Nephron progenitor cell (in vitro differentiated cells): ENCODE data around the gene GSC2.
A peak's percentile ranks its signal among the peaks of the same experiment; 100 is the strongest.

ENCODE experiments used
- DNase-seq: peaks from one replicate; pipeline ENCODE4 v3.0.0; 2021
- H3K27ac Mint-ChIP-seq: 2 replicates; pipeline ENCODE4 v1.8.0; 2021; ENCODE audit warnings: mild to moderate bottlenecking, moderate library complexity, mixed read lengths
- H3K27me3 Mint-ChIP-seq: 2 replicates; pipeline ENCODE4 v1.8.0; 2021; ENCODE audit warnings: mild to moderate bottlenecking, low read depth, mixed read lengths; ENCODE audit not compliant: poor library complexity
- H3K36me3 Mint-ChIP-seq: 2 replicates; pipeline ENCODE4 v1.8.0; 2021; ENCODE audit warnings: low read depth, mixed read lengths
- H3K4me1 Mint-ChIP-seq: 2 replicates; pipeline ENCODE4 v1.8.0; 2021; ENCODE audit warnings: mixed read lengths
- H3K4me3 Mint-ChIP-seq: 2 replicates; pipeline ENCODE4 v1.8.0; 2021; ENCODE audit warnings: mild to moderate bottlenecking, moderate library complexity, mixed read lengths
- H3K9me3 Mint-ChIP-seq: 2 replicates; pipeline ENCODE4 v1.8.0; 2021; ENCODE audit warnings: mild to moderate bottlenecking, moderate library complexity, mixed read lengths
- TF ChIP-seq, protein P1 (sequence below): fragments of 200-600 bp; sonication (generic); IDR thresholded peaks from 2 replicates; pipeline ENCODE4 v1.5.0; 2021; ENCODE audit warnings: antibody characterized with exemption

The GSC2 gene

DNA sequence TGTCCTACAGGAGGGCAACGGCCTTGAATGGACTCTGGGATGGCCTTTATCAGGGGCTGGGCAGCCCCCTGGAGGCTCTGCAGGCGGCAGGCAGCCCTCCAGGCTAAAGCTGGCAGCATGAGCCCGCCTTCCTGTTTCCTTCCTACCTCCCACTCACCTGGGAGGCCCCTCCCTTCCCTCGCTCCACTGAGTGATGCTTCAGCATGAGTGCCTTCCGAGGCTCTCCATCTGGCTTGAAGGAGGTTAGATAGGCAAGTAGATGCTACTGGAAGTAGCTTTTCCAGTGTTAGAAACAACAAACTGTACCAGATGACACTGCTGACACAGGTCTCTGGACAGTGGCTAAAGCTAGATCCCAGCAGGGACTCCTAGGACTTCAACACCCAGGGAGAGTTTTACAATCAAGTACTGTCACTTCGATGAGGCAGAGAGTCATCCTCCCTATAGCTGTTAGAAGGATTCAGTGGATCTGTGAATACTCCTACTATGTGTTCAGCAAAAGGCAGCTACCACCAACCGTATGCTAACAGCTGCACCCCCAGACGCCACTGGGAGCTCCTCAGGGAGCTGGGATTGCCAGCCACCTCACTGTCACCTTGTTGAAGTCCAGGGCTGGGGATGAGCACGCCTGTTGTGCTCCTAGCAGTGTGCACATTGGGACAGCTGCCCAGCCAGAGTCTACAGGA, 32.5 kb upstream of the GSC2 start:
- TF ChIP-seq, protein P1, sequence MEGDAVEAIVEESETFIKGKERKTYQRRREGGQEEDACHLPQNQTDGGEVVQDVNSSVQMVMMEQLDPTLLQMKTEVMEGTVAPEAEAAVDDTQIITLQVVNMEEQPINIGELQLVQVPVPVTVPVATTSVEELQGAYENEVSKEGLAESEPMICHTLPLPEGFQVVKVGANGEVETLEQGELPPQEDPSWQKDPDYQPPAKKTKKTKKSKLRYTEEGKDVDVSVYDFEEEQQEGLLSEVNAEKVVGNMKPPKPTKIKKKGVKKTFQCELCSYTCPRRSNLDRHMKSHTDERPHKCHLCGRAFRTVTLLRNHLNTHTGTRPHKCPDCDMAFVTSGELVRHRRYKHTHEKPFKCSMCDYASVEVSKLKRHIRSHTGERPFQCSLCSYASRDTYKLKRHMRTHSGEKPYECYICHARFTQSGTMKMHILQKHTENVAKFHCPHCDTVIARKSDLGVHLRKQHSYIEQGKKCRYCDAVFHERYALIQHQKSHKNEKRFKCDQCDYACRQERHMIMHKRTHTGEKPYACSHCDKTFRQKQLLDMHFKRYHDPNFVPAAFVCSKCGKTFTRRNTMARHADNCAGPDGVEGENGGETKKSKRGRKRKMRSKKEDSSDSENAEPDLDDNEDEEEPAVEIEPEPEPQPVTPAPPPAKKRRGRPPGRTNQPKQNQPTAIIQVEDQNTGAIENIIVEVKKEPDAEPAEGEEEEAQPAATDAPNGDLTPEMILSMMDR = no peak
- Mint-ChIP-seq H3K36me3 (no peaks in the 10 kb centered on the region), H3K4me1 (peaks cover 15% of the 10 kb centered on the region), H3K9me3 (no peaks in the 10 kb centered on the region), H3K4me3 (no peak overlapping the region), H3K27ac (no peak overlapping the region), H3K27me3 (peaks cover 3% of the 10 kb centered on the region)
- DNase-seq = no peak

DNA sequence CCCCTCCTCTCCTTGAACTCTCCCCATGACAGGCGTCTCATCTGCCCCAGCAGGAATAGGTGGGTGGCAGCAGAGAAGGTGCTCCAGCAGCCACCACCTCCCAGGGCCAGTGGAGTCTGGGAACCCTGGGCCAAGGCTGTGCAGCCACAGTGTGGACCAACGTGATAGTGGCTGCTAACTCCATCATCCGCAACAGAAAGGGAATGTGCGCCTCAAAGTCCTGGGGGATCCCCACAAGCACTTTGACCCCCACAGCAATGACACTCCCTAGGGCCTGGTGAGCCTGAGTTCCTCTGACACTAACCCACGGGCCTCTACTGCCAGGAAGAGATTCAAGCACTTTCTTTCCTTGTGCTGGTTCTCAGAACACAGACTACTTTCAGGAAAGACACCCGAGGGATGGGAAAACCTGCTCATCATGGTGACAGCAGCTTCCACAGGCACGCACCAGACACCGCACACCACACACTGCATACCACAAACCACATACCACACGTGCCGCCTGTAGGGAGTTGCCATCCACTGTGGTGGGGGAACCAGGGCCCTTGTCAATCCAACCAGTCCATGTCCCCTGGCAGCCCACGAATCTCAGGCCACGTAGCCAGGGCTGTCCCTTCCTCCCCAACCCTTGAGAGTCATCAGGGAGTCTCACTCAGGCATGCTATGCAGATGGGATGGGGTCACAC, 31.8 kb upstream of the GSC2 start:
- Mint-ChIP-seq H3K4me1 (peaks cover 18% of the 10 kb centered on the region), H3K36me3 (no peaks in the 10 kb centered on the region), H3K27ac (peak overlapping the region; percentile 62), H3K9me3 (no peaks in the 10 kb centered on the region), H3K27me3 (peaks cover 3% of the 10 kb centered on the region), H3K4me3 (no peak overlapping the region)
- TF ChIP-seq, protein P1 = no peak
- no peak for DNase-seq

DNA sequence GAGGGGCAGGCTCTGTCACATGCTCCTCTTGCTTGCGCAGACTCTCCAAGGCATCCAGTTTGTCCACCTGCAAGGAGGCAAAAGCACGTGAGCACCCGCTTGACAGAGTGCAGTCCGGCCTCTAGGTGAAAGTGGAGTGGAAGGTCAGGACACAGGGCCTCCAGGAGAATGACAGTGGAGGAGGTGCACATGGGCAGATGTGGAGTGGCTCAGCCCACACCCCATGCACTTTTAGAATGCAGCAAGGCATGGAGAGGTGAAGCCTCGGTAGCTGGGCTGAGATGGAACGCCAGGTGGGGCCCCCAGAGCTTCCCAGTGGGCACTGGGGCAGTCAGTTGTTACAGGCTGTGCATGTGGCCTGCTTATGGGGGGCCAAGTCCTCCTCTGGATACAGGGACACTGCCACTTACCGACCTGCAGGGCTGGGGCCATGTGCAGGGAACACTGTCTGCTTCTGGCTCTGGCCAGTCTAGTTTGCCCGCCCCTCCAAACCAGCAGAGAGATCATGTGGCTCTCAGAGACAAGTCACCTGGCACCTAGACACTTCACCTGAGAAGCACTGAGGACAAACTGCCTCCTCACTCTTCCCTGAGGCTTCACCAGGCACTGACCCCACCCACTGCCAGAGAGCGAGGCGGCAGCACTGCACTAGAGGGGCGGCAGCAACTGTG, 30.8 kb upstream of the GSC2 start:
- TF ChIP-seq, protein P1 = no peak
- DNase-seq = no peak
- H3K27ac Mint-ChIP-seq = no peak overlapping the region
- H3K4me1 Mint-ChIP-seq = peaks cover 28% of the 10 kb centered on the region
- H3K9me3 Mint-ChIP-seq = no peaks in the 10 kb centered on the region
- no peaks in the 10 kb centered on the region for H3K36me3 Mint-ChIP-seq
- H3K4me3 Mint-ChIP-seq = no peak overlapping the region
- H3K27me3 Mint-ChIP-seq = peaks cover 3% of the 10 kb centered on the region

DNA sequence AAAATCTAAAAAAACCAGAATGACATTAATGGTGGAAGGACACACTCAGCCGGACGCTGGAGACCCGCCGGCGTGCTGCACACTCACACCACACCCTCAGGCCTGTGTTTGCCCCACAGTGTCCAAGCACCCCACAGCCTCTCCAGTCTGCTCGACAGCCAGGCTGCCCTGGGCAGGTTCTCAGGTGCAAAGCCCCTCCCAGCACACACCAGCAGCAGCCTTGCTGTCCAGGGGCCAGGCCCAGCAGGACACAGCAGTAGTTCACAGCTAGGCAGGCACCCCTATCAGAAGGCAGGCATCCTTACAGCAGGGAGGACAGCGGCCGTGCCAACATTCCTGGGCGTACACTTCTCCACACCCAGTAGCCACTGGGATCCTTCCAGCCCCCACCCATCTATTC, 30.1 kb upstream of the GSC2 start:
- Mint-ChIP-seq H3K27ac (no peak overlapping the region), H3K4me1 (peaks cover 32% of the 10 kb centered on the region), H3K9me3 (no peaks in the 10 kb centered on the region), H3K36me3 (no peaks in the 10 kb centered on the region), H3K27me3 (peaks cover 3% of the 10 kb centered on the region), H3K4me3 (no peak overlapping the region)
- TF ChIP-seq, protein P1 = no peak
- no peak for DNase-seq

DNA sequence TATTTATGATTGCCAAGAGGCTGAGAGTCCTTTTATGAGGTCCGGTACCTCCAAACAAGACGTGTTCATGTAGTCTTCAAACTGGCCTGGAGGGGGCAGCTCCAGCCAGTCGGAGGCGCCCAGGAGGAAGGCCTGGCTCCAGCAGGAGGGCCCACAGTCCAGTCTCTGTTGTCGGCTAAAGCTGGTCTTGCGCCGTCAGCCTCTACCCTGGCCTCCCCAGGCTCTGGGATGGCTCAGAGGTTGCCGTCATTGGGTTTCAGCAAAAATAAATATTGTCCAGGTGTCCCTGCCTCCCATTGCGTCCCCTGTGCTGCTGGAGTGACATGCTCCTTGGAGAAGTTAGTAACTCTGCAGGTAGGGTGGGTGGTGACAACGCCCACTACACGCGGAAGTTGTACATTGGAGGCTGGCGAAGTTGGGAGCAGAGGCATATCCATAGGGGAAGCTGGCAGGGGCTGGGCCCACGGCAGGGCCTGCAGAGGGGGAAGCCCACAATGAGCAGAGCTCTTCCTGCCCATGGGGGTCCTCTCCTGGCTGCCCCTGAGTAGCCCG, 29.5 kb upstream of the GSC2 start:
- H3K9me3 Mint-ChIP-seq = no peaks in the 10 kb centered on the region
- no peaks in the 10 kb centered on the region for H3K36me3 Mint-ChIP-seq
- H3K4me1 Mint-ChIP-seq = peaks cover 29% of the 10 kb centered on the region
- TF ChIP-seq, protein P1 = peak; percentile 72
- peak overlapping the region; percentile 87 for H3K4me3 Mint-ChIP-seq
- DNase-seq = peak; percentile 73
- H3K27ac Mint-ChIP-seq = peak overlapping the region; percentile 71
- H3K27me3 Mint-ChIP-seq = peaks cover 3% of the 10 kb centered on the region
